Stimulated activated naive CD4-positive, alpha-beta T cell (primary cell): Measurements from ENCODE around the gene WFIKKN2.
"Not testable (repeated sequence)": the region's sequence is repeated elsewhere in the genome, so short reads cannot be mapped to it uniquely, and the experiment has no call there.

Experiments
- DNase-seq, 6 experiments: peaks; one replicate each; lab custom pipeline; 2025; lab: John Stamatoyannopoulos, UW

Gene WFIKKN2

DNA sequence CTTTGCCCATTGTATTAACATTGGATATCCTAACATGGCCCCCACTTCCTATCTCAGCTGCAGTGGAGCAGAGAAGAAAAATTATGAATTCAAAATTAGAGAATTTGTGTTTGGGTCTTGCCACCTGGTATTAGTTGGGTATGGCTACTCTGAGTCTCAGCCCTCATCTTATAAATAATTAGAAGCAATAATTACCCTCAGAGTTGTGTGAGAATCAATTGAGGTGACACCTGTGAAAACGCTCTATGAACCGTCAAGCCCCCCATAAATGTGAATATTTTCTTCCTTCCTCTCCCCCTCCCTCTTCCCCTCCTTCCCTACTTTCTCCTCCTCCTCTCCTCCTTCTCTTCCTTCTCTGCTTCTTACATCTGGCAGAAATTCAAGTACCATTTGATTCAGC lies 39.7 kb downstream of the WFIKKN2 start:
- DNase-seq, result no peak

DNA sequence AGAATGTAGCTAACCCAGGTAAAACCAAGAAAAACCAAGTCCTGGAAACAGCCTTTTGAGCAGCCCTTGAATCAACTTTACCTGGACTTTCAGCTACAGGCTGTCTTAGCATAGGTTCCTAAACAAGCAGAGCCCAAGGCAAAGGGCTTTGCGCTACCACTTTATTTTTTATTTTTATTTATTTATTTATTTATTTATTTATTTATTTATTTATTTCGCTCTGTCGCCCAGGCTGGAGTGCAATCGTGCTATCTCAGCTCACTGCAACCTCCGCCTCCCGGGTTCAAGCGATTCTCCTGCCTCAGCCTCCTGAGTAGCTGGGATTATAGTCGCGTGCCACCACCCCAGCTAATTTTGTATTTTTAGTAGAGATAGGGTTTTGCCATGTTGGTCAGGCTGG lies 41.7 kb downstream of the WFIKKN2 start:
- DNase-seq, result not testable (repeated sequence)

DNA sequence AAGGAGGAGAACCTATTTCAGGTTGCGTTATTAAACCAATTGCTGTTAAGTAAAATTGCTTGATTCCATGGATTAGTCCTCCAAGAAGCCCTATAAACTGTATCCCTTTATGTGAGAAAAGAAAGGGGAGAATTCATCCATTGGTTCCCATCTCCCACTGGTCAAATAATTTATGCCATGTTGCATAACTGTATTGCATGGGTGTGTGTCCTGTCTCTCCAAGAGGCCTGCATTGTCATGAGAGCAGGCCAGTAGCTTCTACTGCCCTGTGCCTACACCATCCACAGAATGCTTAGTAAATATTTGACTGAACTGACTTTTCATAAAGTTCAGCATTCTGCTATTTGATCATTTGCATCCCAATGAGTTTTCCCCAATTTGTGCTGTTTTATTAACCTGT lies 42.5 kb downstream of the WFIKKN2 start:
- DNase-seq, result no peak

DNA sequence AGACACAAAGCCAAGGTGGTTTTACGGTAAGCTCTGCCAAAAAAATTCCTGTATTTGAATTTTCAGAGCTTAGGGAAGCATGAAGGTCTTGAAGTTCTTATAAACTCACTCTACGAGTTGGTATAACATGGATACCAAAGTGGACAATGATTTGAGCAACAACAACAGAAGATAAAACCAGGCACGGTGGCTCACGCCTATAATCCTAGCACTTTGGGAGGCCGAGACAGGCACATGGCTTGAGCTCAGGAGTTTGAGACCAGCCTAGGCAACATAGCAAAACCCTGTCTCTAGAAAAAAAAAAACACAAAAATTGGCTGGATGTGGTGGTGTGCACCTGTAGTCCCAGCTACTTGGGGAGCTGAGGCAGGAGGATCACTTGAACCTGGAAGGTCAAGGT lies 43.7 kb downstream of the WFIKKN2 start:
- DNase-seq, result no peak

DNA sequence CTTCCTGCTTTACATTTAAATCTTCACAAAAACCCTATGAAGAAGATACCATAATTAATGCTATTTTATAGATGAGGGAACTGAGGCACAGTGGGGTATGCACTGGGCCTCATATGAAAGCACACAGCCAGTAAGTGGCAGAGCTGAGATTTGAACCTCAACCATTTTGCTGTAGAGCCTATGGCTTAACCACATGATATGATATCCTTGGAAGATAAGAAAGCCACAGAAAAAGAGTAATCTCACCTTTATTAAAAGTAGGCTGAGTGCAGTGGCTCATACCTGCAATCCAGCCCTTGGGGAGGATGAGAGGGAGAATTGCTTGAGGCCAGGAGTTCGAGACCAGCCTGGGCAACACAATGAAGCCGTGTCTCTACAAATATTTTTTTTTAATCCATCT lies 45.8 kb downstream of the WFIKKN2 start:
- no peak for DNase-seq

DNA sequence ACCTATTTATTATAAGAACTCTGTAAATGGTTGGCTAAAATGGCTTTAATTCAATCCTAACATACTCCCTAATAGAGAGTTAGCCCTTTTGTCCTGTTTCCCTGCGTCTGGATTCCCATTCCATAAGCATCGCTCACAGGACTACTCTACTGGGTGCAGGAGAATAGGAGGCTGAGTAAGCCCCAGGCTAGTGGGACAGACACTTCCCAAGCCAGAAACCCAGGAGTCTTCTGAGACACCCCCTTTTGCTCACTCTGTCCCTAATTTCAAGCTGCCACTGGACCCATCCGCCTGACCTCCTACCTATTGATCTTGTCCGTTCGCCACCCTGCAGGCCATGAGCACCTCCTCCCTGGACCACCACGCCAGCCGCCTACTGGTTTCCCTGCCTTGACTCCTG lies 47.5 kb downstream of the WFIKKN2 start:
- no peak for DNase-seq

DNA sequence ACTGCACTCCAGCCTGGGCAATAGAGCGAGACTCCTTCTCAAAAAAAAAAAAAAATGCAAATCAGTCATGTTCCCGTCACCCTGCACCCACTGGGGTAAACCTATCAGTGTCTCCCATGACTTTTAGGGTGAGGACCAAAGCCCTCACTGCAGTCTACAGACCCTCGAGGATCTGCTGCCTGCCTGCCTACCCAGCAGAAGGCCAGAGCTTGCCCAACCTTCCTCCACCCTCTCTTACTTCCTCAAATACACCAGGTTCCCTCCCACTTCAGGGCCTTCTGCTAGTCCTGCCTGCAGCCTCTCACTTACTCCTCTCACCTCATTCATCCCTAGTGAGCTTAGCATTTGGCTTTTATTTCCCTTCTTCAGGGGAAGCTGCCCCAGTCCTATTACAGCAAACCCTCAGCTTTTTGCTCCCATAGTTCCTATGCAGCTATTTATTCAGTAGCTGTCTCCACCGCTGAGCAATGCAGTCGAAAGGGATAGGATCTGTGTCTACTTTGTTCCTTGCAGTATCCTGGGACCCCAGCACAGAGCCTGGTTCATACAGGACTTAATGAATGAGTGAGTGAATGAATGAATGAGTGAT lies 48.6 kb downstream of the WFIKKN2 start:
- DNase-seq, result no peak

DNA sequence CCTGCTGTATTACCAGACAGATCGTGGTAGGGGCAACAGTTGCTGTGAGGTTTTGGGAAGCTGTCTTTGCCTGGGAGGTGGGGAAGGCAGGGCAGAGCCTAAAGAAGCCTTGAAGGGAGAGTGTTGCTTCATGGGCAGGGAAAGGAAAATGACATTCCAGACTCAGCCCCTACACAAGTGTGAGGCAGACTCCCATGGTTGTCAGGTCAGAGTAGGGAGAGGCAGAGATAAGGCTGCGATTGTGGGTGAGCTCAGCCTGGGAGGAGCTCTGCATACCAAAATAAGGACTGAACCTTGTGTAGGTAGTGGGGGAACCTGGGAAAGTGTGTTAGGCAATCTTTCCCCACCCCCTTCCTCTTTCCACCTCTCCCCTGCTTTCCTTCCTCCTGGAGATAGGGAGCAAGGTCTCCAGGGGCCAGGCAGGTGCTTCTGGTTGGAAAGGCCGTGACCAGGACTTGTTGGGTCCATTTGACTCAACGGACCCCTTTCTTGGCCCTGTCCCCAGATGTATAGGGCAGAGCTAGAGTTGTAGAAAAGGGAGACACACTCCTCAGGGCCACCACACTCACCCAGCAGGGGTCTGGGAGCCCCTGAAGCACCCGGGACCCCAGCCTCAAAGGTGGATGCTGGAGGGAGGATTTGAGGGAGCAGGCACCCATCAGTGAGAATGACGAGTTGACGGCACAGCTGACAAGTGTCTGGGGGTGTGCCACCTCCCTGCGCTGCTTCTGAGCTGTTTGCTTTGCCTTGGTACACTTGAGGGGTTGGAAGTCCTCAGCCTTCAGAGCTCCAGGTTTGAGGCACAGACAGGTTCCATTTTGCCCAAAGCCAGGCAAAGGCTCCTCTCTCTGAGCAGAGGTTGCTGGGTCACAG lies 49.3 kb downstream of the WFIKKN2 start:
- DNase-seq, result no peak

DNA sequence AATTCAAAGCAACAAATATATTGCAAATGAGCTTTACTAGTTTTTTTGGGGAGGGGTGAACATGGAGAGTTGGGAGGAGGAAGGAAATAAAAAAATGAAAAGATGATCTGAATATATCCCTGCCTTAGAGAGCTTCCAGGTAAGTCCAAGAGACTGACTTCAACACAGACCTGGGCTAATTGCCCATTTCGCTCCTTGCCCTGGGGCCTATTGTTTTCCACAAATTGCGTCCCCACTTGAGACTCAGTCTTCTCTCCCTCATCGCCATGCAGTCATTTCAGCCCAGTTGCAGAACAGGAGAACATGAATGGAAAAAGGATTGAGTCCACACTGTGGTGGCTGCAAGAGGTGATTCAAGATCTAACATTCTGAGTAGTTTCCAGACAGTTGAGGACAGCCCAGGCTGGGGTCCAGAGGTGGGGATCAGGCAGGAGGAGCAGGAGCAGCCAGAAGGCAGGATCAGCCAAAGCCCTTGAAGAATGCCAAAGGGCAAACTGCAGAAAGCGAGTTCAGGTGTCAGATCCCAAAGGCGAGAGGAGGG lies 52.4 kb downstream of the WFIKKN2 start:
- no peak for DNase-seq

DNA sequence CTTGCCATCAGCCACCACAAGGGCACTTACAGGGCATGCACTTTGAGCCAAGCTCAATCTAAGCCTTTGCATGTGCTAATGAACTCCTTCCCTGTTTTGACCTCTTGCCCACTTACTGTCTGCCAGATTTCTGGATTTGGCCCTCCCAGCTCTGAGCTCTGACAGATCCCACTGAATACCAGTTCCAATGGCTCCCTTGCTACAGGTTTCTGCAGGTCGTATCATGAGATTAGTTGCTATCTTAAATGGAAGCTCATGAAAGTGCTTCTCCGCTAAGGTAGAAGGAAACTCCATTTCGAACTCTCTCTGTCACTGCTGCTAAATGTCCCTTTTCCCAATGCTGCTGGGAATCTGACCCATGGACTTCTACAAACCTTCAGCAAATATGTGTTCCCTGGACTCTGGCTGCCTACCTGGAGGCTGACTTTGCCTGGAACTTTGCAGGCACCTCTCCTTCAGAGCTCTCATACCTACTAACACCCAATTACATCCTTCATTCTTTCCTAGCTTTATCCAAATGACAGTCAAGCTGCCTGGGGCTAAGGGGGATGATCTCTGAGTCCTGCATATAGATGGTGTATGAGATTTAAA lies 54.2 kb downstream of the WFIKKN2 start:
- no peak for DNase-seq

DNA sequence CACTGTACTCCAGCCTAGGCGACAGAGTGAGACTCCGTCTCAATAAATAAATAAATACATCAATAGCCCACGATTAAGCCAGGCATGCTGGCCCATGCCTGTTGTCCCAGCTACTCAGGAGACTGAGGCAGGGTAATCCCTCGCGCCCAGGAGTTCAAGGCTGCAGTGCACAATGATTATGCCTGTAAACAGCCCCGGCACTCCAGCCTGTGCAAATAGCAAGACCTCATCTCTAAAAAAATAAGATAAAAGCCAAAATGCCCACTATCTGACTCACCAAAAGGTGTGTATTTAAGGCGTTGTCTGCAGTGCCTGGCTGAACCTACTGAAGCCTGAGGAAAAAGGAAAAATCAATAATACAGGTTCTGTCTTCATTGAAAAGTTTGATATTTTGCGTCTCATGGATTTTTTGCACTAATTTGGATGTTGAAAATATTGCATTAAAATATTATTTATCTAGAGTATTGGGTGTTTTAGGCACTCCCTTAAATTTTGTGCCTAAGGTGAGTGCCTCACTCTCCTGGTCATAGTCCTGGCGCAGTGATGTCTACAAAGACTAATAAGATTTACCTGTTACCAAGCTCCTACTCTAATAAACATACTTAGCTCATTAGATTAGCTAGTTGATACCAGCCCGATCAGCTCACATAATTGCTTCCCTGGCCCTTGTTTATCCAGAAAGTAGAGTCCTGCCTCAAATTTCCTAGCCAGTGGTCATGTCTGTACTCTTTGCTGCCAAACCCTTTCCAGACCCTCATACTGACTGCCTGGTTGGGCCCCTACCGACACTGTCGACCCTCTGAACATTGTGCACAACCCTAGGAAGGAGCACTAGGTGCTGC lies 55.5 kb downstream of the WFIKKN2 start:
- DNase-seq, result no peak

DNA sequence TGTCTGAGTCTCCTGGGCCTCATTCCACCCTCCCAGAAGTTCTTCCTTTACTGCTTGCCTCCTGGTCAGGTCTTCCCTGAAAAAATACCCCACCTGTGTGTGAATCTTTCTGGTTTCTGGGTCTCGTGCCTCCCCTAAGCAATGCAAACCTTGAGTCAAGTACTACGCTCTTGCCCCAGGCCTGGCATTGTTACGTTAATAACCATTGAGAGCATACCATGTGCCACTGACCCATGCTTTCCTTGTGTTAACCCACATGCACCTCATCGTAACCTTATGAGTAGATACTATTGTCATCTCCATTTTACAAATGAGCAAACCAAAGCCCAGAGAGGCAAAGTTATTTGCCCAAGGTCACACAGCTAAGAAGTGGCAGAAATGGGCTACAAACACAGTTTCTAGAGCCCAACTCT lies 56.2 kb downstream of the WFIKKN2 start:
- DNase-seq, result no peak
